ENCODE data around the gene ACAP3.

The ACAP3 gene

DNA sequence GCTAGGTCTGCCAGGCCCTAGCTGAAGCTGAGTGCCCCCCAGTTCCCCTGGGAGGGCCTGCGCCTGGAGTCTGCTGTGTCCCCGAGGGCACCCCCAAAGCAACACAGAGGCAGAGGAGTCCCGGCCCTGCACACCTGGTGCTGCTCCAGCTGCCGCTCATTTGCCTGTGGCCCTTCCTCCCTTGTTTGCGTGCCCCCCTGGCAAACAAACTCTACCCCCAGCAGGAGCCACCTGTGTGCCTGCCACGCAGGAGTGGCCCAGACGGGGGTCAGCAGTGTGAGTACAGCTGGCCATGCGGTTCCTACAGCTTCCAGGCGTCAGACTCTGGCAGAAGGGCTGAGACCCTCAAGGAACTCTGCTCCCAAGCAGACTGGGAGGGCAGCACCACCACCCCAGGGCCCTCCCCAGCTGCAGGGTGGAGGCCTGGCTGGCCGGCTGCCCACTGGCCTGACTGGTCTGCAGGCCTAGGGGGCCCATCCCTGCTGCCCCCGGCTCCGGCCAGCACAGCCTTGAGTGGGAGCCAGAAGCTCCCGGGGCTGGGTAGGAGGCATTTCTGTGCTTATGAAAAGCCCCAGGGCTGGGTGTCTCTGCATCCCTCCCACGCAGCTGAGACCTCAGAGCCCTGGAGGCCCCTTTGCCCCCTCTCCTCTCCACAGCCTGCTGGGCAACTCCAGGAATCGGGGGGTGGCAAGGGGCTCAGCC, 22.8 kb upstream of the ACAP3 start:
- TF ChIP-seq, protein P1, sequence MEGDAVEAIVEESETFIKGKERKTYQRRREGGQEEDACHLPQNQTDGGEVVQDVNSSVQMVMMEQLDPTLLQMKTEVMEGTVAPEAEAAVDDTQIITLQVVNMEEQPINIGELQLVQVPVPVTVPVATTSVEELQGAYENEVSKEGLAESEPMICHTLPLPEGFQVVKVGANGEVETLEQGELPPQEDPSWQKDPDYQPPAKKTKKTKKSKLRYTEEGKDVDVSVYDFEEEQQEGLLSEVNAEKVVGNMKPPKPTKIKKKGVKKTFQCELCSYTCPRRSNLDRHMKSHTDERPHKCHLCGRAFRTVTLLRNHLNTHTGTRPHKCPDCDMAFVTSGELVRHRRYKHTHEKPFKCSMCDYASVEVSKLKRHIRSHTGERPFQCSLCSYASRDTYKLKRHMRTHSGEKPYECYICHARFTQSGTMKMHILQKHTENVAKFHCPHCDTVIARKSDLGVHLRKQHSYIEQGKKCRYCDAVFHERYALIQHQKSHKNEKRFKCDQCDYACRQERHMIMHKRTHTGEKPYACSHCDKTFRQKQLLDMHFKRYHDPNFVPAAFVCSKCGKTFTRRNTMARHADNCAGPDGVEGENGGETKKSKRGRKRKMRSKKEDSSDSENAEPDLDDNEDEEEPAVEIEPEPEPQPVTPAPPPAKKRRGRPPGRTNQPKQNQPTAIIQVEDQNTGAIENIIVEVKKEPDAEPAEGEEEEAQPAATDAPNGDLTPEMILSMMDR (IDR thresholded peaks at IDR 0.05), result no peak

DNA sequence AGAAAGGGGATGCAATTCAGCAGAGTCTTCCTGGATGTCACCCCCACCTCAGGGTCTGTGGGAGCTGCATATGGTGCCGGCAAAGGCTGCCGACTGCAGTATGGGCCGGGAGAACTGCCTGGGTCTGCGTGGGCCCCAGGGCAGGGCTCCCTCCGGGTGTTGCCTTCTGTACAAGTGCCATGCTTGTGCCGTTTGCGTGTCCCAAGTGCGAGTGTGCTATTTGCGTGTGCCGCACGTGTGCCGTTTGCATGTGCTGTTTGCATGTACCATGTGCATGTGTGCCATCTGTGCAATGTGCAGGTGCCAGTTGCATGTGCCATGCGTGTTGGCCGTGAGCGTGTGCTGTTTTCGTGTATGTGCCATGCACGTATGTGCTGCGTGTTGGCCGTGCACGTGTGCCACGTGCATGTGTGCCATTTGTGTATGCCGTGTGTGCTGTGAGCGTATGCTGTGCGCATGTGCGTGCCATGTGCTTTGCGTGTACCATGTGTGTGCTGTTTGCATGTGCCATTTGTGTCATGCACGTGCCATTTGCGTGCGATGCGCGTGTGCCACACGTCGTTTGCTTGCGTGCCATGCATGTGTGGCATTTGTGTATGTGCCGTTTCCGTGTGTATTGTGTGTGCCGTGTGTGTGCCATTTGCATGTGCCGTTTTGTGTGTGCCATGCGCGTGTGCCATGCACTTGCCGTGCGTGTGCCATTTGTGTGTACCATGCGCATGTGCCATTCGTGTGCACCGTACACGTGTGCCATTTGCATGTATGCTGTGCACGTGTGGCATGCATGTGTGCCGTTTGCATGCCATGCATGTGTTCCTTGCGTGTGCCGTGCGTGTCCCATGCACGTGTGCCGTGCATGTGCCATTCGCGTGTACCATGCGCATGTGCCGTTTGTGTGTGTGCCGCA, 21.8 kb upstream of the ACAP3 start:
- TF ChIP-seq, protein P1 (IDR thresholded peaks at IDR 0.05), result no peak

GRCh38 chr1:1328254-1328653, 20.5 kb upstream of the ACAP3 start:
- TF ChIP-seq, protein P1 (IDR thresholded peaks at IDR 0.05), result no peak

GRCh38 chr1:1327291-1327690, 19.6 kb upstream of the ACAP3 start:
- TF ChIP-seq, protein P1 (IDR thresholded peaks at IDR 0.05), result no peak

DNA sequence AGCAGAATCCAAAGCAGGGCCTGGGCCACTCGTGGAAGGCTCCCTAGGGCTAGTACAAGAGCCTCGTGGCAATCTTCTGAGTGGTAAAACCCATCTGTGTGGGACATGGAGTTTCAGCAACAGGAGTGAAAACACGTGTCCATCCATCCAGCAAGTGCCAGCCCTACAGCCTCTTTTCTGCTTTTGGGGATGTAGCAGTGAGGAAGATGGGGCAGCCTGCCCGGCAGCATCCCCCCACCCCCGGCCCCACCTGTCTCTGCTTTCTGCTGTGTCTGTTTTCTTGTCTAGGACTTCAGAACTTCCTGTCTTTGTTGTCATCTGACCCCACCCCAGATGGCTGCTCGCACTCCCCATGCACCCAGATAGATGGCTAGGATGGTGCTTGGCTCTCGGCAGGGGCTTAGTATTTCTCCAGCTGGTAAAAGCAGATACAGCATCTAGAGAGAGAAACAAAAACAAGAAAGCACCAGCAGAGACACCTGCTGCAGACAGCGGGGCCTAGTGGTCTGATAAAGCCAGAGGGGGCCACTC, 18.4 kb upstream of the ACAP3 start:
- TF ChIP-seq, protein P1 (IDR thresholded peaks at IDR 0.05), result no peak

DNA sequence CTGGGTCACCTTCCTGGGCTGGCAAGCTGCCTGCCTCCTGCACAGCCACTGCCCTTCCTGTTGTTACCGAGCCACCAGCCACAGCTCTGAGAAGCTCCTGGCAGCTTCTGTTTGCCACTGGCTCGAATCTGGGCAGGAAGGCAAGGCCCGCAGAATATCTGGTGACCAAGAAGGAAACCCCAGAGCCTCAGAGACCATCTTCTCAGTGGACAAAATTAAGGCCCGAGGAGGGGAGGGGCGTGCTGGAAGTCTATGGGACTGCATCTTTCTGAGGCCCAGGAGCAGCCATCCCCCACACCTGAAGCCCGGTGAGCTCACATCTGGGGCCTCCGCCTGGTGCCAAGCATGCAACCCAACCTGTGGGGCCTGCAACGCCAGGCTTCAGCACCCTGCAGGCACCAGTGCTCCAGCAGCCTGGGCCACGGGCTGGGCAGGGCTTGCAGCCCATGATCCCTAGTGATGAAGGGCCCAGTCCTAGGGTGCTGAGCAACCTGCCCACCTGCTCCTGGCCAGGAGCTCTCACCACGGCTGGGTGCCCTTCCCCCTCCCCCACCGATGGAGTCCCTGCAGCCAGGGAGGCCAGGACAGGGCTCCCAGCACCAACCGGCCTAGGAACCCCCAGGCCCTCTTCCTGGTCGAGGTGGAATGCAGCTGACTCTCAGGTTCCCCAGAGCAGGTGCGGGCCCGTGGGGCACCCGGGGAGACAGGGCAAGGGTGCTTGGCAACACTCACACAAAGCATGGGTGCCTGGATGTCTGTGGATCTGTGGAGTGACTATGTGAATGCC, 17.8 kb upstream of the ACAP3 start:
- TF ChIP-seq, protein P1 (IDR thresholded peaks at IDR 0.05), result no peak

Measured in LNCAP (cell line).